Keratinocyte (primary cell): ENCODE data around the gene IQCK.

Experiments used
- CTCF ChIP-seq, 3 experiments: IDR thresholded peaks in 1 of 3; conservative IDR thresholded peaks in 1 of 3; optimal IDR thresholded peaks in 1 of 3; 2 replicates in 2 of 3; 3 replicates in 1 of 3; pipeline versions ENCODE3 to v1.5.1; 2011; ENCODE audit warnings: low read length in 3 of 3, mild to moderate bottlenecking in 3 of 3, moderate library complexity in 2 of 3, control low read depth in 1 of 3, inconsistent platforms in 1 of 3; ENCODE audit not compliant: insufficient read depth in 2 of 3; ENCODE audit errors: extremely low read depth in 1 of 3
- EZH2 ChIP-seq: IDR thresholded peaks from one replicate; pipeline ENCODE4 v1.6.1; 2012; ENCODE audit warnings: inconsistent platforms, mild to moderate bottlenecking, low read length, moderate library complexity

- TF ChIP-seq CTCF (optimal IDR thresholded peaks at IDR 0.05 in 1 of 3, IDR thresholded peaks at IDR 0.05 in 1 of 3, conservative IDR thresholded peaks at IDR 0.05 in 1 of 3; ENCODE audit: extremely low read depth in 1 of 3, insufficient read depth in 2 of 3, low read length in 3 of 3) (no peak), EZH2 (no peak)
These were observed 33.7 kb downstream of the IQCK start for GRCh38 chr16:19751478-19752385.
